Measurements from ENCODE around the gene LRRTM3.

DNA sequence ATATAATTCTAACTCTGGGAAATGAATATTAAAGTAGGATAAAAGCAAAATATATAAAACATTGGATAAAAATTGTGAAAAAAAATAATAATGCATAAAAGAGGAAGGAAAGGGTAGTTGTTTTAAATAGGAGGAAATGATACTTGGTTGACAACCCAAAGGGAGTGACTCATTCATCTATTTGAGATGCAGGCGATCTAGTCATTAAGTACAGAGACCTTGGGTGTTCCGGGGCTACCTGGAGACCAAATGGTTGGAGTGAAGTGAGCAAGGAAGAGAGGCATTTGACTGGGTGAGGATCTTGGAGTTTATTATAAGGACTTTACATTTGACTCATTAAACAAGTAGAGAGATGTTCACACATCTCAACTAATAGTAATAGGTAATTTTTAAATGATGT is 111.0 kb downstream of the LRRTM3 start:
- TF ChIP-seq, protein P1, sequence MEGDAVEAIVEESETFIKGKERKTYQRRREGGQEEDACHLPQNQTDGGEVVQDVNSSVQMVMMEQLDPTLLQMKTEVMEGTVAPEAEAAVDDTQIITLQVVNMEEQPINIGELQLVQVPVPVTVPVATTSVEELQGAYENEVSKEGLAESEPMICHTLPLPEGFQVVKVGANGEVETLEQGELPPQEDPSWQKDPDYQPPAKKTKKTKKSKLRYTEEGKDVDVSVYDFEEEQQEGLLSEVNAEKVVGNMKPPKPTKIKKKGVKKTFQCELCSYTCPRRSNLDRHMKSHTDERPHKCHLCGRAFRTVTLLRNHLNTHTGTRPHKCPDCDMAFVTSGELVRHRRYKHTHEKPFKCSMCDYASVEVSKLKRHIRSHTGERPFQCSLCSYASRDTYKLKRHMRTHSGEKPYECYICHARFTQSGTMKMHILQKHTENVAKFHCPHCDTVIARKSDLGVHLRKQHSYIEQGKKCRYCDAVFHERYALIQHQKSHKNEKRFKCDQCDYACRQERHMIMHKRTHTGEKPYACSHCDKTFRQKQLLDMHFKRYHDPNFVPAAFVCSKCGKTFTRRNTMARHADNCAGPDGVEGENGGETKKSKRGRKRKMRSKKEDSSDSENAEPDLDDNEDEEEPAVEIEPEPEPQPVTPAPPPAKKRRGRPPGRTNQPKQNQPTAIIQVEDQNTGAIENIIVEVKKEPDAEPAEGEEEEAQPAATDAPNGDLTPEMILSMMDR (IDR thresholded peaks at IDR 0.05 in 8 of 11, conservative IDR thresholded peaks at IDR 0.05 in 3 of 11) = no peak
- TF ChIP-seq POLR2AphosphoS5 (IDR thresholded peaks at IDR 0.05) (no peak), POLR2A (IDR thresholded peaks at IDR 0.05) (no peak)

All from spleen (tissue), 7 donors.